GM12864 (cell line): ENCODE data around the gene CETP.

Source experiments
- DNase-seq: peaks from one replicate; pipeline ENCODE4 v3.0.0-alpha.2; 2011; ENCODE audit warnings: low read depth
- H3K4me3 ChIP-seq: 2 replicates; pipeline ENCODE4 v1.5.1; 2011; ENCODE audit warnings: mild to moderate bottlenecking, low read depth, low read length, control low read depth
- CTCF ChIP-seq: IDR thresholded peaks from 2 replicates; pipeline ENCODE4 v1.5.1; 2011; ENCODE audit warnings: low read depth, mild to moderate bottlenecking, moderate library complexity, low read length, control low read depth, inconsistent platforms; ENCODE audit errors: missing control alignments

The CETP gene

GRCh38 chr16:57019746-57020145, 58.0 kb downstream of the CETP start:
- DNase-seq = no peak
- no peak for TF ChIP-seq CTCF
- no peak overlapping the region for H3K4me3 ChIP-seq

GRCh38 chr16:57020651-57021050, 58.9 kb downstream of the CETP start:
- no peak overlapping the region for H3K4me3 ChIP-seq
- DNase-seq = no peak
- TF ChIP-seq CTCF = no peak

GRCh38 chr16:57021757-57022156, 60.0 kb downstream of the CETP start:
- no peak for TF ChIP-seq CTCF
- no peak for DNase-seq
- H3K4me3 ChIP-seq = no peak overlapping the region

- no peak for DNase-seq
- H3K4me3 ChIP-seq = no peak overlapping the region
- no peak for TF ChIP-seq CTCF
Measured at GRCh38 chr16:57022445-57022844, 60.7 kb downstream of the CETP start.

- no peak overlapping the region for H3K4me3 ChIP-seq
- TF ChIP-seq CTCF = no peak
- no peak for DNase-seq
Measured at GRCh38 chr16:57023541-57024249, 61.9 kb downstream of the CETP start.

GRCh38 chr16:57024894-57025680, 63.3 kb downstream of the CETP start:
- no peak overlapping the region for H3K4me3 ChIP-seq
- DNase-seq = no peak
- no peak for TF ChIP-seq CTCF
